IPS-18c (cell line): ENCODE data around the gene RAB27A.

Experiments
- H3K4me3 ChIP-seq: 2 replicates; pipeline ENCODE4 v1.7.0; 2013; ENCODE audit warnings: low read depth, mild to moderate bottlenecking, low read length, moderate library complexity; ENCODE audit not compliant: insufficient read depth
- H3K9me3 ChIP-seq: one replicate; pipeline ENCODE4 v1.6.1; 2013; ENCODE audit warnings: mild to moderate bottlenecking, low read length, moderate library complexity; ENCODE audit not compliant: control insufficient read depth, insufficient read depth

RAB27A gene

GRCh38 chr15:55240125-55240760, 49.4 kb downstream of the RAB27A start:
- H3K9me3 ChIP-seq: no peaks in the 10 kb centered on the region
- H3K4me3 ChIP-seq: no peak overlapping the region

GRCh38 chr15:55239440-55240124, 50.0 kb downstream of the RAB27A start:
- Histone ChIP-seq H3K9me3 (no peaks in the 10 kb centered on the region), H3K4me3 (no peak overlapping the region)

GRCh38 chr15:55238877-55239276, 50.7 kb downstream of the RAB27A start:
- no peaks in the 10 kb centered on the region for H3K9me3 ChIP-seq
- H3K4me3 ChIP-seq: no peak overlapping the region

DNA sequence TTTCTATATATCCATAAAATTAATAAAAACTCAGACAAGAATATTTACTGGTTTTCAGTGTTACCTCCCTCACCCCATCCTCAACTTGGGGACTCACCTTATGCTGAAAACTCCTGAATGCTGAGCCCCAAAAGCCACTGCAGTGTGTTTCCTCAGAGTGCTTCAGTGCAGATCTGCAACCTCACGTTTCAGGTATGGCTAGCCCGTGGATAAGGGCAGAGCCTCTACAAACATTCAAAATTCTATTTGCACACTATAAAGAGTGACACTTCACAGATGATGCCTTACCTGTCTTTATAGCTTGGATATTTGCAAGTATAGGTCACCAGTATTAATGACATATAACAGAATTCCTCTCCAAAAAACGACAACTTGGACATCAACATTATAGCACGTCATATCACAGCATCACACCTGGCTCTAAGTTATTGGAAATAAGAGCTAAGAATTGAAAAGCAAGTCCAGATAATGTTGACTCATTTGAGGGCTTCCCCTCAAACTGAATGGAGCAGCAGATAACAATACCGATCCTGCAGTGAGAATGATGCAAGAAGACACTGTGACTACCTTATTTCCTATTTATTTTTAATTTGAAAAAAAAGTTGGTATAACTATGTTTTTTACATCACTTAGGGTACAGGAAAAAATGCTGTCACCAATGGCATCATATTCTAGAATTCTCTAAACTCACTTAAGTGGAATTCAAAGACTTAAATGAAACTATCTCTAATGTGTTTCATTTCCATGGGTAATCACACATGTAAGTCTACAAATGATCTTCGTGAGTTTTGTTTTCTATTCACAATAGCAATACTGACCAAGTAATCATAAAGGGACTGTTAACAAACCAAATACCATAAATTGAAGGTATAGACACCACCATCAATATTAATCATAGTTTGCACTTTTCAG, 52.1 kb downstream of the RAB27A start:
- Histone ChIP-seq H3K4me3 (no peak overlapping the region), H3K9me3 (no peaks in the 10 kb centered on the region)

DNA sequence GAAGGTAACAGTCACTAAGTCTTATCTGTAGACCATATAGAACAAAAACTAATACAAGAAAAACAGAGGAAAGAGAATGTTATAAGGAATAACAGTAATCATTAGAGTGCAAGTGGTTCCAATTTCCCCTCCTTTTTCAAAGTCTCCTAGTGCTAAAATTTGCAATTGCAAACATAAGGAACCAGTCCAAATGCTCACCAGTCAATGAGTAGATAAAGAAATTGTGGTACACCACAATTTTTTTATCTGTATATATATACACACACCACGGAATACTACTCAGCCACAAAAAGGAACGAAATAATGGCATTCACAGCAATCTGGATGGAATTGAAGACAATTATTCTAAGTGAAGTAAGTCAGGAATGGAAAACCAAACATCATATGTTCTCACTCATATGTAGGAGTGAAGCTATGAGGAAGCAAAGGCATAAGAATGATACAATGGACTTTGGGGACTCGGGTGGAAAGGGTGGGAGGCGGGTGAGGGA, 54.0 kb downstream of the RAB27A start:
- Histone ChIP-seq H3K9me3 (no peaks in the 10 kb centered on the region), H3K4me3 (no peak overlapping the region)

- H3K4me3 ChIP-seq: no peak overlapping the region
- no peaks in the 10 kb centered on the region for H3K9me3 ChIP-seq
Measured at GRCh38 chr15:55234800-55235104, 54.9 kb downstream of the RAB27A start.

- Histone ChIP-seq H3K9me3 (no peaks in the 10 kb centered on the region), H3K4me3 (no peak overlapping the region)
Measured at GRCh38 chr15:55234104-55234799, 55.4 kb downstream of the RAB27A start.

DNA sequence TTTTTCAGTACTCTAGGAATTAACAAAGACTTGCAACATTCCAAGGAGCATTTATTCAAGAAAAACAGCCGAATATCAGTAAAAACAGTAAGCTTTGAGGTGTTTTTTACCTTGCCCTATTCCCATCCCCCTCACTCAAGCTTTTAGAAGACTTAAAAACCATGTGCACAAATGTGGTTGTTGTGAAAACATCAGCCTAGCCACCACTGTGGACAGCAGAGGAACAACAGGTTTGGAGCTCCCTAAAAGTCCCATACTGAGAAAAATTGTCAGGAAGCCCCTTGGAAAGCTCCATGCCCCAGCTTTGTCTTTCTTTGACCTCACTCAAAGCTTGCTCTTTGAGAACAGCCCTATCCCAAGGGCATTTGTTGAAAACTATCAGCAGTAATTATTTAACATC, 58.2 kb downstream of the RAB27A start:
- Histone ChIP-seq H3K4me3 (no peak overlapping the region), H3K9me3 (no peaks in the 10 kb centered on the region)

- H3K9me3 ChIP-seq: no peaks in the 10 kb centered on the region
Measured at GRCh38 chr15:55230953-55231352, 58.7 kb downstream of the RAB27A start.

DNA sequence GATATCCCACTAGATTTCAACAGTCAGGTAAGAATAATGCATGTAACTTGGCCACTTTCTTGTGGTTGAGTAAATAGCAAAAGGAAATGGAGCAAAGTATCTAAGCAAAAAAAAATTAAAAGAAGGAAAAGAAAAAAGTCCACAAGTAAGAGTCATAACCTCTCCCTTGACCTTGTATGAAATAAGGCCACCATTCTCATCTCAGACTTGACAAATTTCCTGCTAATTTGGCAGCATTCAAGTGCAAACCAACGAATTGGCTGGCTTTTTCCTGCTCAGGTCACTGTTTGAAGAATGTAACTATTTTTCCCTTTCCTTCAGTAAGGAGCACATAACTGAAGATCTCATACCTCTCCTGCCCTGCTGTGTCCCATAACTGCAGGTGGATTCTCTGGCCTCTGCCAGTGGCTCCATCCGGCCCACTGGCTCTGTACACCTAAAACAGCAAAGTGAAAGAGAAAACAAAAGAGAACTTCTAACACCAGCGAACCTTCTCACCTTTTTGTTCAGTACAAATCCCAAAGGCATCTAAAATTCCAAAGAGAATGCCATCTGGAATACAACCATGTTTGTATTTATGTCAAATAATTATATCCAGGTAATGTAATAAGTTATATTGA, 59.5 kb downstream of the RAB27A start:
- Histone ChIP-seq H3K9me3 (no peaks in the 10 kb centered on the region), H3K4me3 (no peak overlapping the region)

More at GRCh38 chr15:55230953-55231352, 58.7 kb downstream of the RAB27A start:
- no peak overlapping the region for H3K4me3 ChIP-seq

DNA sequence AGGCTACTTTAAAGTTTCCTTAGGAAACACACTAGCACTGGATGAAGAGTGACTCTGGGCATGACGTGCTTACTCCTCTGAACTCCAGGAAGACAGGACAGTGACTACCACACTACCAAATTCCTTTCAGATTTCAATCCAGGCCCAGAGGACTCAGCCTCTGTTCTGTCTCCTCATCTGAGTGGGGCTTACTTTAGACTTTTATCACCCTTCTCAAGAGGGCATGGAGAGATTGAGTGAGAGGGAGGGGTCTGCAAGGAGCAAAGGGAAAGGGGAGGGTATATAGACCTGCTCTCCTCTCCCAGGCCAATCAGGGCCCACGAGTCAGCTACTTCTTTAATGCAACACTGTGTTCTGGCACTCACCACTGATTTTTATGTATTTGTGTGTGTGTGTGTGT, 63.5 kb downstream of the RAB27A start:
- Histone ChIP-seq H3K4me3 (no peak overlapping the region), H3K9me3 (no peaks in the 10 kb centered on the region)

- no peaks in the 10 kb centered on the region for H3K9me3 ChIP-seq
- no peak overlapping the region for H3K4me3 ChIP-seq
Measured at GRCh38 chr15:55224892-55225291, 64.7 kb downstream of the RAB27A start.

GRCh38 chr15:55222588-55222987, 67.0 kb downstream of the RAB27A start:
- Histone ChIP-seq H3K4me3 (no peak overlapping the region), H3K9me3 (no peaks in the 10 kb centered on the region)

- Histone ChIP-seq H3K9me3 (no peaks in the 10 kb centered on the region), H3K4me3 (no peak overlapping the region)
Measured at GRCh38 chr15:55221090-55222011, 68.3 kb downstream of the RAB27A start.

DNA sequence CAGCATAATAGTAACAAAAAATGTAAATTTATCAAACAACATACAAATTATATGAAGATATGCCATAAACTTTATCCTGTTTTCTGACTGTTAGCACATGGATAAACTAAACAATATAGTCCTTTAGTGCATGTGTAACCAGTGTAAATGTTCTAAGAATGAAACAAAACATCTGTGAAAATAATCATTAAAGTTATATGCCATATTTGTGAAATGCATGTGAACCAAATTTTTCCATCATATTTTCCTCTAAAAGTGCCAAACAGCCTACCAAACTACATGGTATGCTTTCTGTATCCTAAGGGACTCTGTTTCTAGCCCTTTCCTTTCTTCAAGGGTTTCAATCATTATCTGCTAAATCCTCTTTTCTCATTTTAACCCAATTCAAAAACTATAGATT, 69.0 kb downstream of the RAB27A start:
- H3K9me3 ChIP-seq: no peaks in the 10 kb centered on the region
- no peak overlapping the region for H3K4me3 ChIP-seq

DNA sequence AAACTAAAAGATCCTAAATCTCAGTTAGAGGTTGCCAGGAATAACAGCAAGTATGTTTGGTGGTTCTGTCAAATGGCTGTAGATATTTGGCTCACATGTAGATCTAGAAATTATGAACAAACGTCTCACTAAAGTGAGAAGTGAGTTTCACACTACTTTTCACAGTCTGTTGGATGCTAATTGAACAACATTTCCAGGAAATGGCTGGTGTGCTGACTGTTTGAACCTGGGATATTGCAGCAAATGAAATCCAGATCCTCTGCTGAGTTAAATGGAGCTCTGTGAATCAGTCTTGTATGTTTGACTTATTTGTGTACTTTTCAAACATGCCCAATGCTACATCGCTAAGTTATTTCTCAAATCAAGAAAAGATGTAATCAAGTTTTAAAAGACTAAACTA, 71.6 kb downstream of the RAB27A start:
- H3K4me3 ChIP-seq: no peak overlapping the region
- H3K9me3 ChIP-seq: no peaks in the 10 kb centered on the region
